AG20443 (cell line): ENCODE results near the gene COL4A1.
A peak's percentile ranks its signal among the peaks of the same experiment; 100 is the strongest.

Experiments
- DNase-seq: peaks from one replicate; pipeline ENCODE4 v3.0.0; 2012; ENCODE audit warnings: low spot score, mixed read lengths

The COL4A1 gene

GRCh38 chr13:110162866-110163658, 143.9 kb downstream of the COL4A1 start:
- DNase-seq = no peak

DNA sequence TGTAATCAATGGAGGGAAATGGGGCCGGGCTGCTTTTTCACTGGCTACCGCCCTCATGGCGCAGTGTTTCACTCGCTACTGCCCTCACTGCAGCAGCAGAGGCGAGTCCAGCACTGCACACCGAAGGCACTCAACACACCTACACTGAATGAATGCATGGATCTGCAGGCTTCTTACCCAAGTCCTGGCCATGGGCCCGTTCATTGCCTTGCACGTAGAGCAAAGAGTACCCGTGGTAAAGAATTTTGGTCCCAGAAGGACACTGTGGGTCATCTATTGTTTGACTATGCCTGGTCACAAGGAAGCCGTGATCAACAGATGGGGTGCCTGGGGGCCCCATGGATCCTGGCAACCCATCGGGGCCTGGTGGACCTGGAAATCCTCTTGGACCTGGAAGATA, 144.9 kb downstream of the COL4A1 start:
- no peak for DNase-seq

- no peak for DNase-seq
Observed at GRCh38 chr13:110161112-110161882, 145.7 kb downstream of the COL4A1 start.

DNA sequence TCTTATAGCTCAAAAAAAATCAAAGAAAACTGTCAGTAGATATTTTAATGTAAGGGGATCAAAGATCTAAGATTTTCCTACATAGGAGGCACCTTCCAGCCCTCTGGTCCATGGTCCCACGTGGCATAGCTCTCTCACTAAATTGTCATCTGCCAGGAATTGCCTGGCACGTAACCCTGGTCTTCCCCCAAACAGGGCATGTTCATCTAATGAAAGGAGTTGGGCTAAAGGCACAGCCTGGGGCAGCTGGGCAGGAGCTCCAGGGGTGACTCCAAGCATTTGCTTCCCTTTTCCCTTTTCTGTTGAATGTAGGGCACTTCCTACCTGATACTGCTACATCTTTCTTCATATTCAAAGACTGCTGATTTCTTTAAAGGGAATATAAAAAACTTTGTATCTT, 148.7 kb downstream of the COL4A1 start:
- DNase-seq = no peak

DNA sequence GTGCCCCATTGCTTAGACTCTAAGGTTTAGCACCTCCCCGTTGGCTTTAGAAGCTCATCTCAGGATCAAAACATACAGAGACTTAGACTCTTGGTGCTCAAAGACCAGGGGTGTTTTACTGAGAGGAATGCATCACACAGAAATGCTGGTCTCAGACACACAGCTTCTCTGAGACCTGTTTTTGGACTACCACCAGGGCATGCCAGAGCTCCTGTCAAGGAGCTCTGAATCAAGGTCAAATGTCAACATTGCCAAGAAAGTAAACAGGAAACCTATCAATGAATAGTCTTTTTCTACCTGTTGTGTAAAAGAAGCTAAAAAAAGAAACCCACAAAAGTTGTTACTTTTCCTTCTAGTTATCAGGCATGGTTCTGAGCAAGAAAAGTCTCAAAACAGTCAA, 149.2 kb downstream of the COL4A1 start:
- DNase-seq = no peak

DNA sequence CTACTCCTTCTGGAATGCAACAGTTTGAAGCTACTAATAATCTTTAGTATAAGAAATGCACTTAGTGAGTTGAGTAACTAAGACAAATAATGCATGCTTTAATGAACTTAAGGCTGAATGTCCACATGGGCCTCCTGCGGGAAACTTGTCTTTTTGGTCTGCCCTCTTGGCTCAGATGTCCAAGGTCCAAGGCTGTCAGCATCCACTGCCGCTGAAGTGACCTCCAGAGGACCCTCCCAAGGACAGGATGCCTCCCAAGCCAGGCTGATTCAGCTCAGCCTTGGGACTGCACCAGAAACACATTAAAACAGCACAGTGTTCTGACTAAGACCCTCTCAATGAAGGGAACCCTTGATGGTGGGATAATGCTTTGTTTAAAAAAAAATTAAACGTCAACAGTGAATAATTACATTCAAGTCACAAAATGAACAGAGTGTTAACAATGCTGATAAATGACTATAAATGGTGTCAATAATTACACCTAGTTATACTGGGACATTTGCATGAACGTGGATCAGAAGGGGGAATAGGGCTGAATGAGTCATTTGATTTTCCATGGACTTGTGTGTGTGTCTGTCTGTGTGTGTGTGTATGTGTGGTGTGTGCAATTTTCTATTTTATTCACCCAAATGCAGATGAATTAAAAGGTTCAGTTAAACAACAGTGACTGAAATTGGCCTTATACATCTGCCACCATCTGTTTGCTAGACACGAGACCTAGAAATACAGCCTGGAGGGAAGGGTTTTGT, 150.5 kb downstream of the COL4A1 start:
- no peak for DNase-seq

GRCh38 chr13:110155072-110155471, 151.9 kb downstream of the COL4A1 start:
- DNase-seq = no peak

DNA sequence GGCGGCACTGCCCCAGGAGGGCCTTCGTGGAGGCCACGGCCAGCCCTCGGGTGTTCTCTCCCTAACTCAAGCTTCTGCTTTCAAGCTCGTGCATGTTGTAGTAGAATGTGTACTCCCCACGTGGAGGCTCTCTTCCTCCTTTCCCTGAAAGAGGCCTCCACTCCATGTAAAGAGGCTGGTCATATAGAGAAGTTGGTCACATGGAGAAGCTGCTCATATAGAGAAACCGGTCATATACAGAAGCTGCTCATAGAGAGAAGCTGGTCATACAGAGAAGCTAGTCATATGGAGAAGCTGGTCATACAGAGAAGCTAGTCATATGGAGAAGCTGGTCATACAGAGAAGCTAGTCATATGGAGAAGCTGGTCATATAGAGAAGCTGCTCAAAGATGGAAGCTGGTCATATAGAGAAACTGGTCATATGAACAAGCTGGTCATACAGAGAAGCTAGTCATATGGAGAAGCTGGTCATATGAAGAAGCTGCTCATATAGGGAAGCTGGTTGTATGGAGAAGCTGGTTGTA, 152.5 kb downstream of the COL4A1 start:
- no peak for DNase-seq

GRCh38 chr13:110152351-110152750, 154.6 kb downstream of the COL4A1 start:
- DNase-seq = no peak

DNA sequence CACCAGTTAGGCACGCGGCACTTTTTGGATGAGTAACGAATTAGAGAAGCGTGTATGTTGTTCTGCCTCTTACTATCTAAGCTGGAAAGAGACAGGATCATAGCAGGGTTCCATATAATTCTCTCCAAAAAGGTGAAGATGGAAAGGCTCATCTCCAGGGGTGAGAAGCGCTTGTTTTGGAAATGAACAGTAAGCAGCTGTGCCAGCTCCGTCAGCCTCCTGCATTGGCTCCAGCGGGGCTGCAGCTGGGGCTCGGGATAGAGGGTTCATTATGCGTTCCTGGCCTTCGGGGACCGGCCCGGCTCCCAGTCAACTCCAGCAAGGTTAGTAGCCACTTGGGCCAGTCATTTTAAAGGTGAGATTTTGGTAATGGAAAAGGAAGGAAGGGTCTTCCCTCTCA, 155.5 kb downstream of the COL4A1 start:
- DNase-seq = no peak

DNA sequence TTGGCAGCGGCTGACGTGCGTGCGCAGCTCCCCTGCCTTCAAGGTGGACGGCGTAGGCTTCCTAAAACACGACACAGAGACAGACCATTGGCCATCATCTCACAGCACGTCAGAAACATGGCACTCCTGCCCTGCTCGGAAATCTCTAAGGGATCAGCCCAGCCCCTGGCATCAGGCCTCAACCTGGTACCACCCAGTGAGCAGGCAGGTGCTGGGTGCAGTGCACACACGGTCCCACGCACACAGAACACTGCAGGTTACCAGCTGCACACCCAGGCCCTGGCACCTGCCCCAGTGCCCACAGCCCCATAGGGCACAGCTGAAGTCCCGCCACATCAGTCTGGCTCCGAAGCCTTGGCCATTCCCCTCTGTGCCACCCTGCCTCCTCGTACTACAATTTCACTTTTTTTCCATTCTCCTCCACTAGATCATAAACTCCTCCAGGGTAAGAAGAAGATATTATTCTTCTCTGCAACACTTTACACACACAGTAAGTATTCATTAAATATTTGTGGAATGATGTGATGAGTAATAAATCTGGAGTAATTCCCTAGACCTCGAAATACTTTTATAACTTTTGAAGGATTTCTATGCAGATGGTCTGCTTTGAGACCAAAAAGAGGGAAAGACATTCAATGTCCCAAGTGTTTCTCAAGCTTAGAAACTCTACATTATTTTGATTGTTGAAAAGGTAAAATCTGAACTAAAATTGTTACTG, 156.4 kb downstream of the COL4A1 start:
- DNase-seq = peak; percentile 52

DNA sequence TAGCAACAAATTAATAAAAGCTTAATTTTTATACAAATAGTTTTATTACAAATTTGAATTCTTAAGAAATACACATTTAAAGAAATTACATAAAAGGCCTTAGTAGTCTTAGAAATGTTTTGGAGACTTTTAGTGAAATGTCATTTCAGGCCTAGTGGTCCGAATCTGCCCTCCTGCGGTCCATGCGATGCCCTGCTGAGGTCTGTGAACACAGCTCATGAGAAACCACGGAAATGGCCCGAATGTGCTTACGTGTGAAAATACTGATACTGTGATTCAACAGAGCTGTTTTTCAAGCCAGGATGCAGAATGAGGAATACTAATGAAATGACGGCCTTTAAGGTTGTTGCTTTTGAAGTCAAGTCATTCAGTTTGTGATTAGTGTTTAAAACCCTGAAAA, 157.9 kb downstream of the COL4A1 start:
- no peak for DNase-seq

- no peak for DNase-seq
Observed at GRCh38 chr13:110140099-110140498, 166.9 kb downstream of the COL4A1 start.

DNA sequence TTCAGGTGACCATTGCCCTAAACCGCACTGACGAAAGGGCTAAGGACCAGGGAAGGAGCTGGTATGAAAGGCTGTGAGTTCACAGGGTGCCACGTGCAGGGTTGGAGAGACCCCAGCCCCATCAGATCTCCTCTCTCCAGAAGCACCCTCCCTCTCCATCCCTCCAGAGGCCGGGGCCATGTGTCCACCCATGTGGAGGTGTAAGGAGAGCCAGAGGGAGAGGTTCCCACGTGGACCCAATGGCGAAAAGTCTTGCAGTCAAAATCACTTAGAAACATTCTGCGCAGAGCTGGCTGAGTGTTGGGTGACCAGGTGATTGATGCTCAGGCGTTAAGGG, 168.3 kb downstream of the COL4A1 start:
- DNase-seq = no peak

DNA sequence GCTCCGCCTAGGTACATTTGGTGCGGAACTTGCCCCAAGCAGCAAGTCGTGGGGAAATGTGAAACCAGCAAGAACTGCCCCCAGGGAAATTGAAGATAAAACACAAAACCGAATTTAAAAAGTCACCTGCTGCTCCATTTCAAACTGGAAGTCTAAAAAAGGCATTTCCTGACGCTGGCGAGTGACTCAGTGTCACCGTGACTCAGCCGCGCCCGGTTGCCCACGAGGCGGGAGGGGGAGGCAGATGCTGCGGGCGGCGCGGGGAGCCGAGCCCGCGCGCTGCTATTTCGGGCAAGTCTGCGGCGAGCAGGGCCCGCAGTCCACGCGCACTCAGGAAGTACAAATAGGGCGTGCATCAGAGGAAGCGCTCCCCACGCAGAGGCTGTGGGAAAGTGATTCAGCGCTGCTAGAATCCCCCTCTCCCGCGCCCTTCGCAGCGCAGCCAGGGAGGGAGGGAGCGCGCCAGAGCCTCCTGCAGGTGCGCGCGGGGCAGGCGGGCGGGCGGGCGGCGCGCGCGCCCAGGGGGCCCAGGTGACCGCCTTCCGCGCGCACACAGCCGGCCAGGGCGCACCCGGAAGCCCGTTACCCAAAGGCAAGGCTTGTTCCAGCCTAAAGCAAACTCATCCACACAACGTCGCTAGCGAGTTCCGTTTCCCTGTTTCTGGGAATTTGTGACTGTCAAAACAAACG, 168.8 kb downstream of the COL4A1 start:
- DNase-seq = peak; percentile 92

GRCh38 chr13:110137680-110138009, 169.3 kb downstream of the COL4A1 start:
- DNase-seq = peak; percentile 37

GRCh38 chr13:110136660-110137585, 170.0 kb downstream of the COL4A1 start:
- DNase-seq = no peak

DNA sequence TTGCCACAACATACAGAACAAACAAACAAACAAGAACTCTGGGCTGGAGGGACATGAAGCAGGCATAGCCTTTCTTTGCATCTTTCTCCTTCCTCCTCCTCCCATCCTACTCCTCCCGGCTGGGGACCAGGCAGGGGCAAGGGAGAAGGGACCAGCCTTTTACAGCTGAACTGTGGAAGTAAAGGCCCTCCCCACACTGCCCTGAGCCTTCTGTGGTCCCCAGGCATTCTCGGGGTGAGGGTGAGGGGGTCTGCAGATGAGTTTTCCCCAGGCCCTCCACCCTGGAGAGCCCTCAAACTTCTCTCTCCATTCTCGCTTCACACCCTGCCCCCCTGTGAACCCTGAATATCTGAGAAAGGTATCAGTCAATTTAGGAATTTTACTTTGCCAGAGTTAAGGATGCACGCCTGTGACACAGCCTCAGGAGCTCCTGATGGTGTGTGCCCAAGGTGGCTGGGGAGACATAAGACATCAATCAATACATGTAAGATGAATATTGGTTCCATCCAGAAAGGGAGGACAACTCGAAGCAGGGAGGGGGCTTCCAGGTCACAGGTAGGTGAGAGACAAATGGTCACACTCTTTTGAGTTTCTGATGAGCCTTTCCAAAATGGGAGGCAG, 170.9 kb downstream of the COL4A1 start:
- DNase-seq = no peak

DNA sequence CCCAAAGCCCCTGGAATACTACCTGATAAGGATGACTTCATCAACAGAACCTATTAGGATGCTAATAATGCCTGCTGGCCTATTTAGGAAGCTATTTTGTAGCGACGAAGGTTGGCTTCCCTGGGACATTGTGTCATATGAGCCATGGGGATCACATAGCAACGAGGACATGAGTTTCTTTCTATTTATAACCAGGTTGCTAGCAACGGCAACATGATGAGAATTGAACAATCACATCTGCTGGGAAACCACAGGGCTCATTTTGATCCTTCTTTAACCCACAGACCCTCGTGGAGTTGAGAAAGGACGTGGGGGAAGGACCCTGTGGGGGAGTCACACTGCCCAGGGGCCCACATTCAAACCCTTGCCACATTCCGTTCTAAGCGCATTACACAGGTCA, 172.2 kb downstream of the COL4A1 start:
- DNase-seq = peak; percentile 37
